OCI-LY7 (cell line): Measurements from ENCODE around the gene PI4K2B. TPM values are rescaled to one million over a fixed set of nuclear protein-coding genes. Genes with fewer than 3 reads are reported as not detected.
"Not testable (repeated sequence)": the region's sequence is repeated elsewhere in the genome, so short reads cannot be mapped to it uniquely, and the experiment has no call there.

Experiments used
- BruUV-seq: library from RNA; stranded (reverse); fragments of 400-500 nt; replicated peaks from 2 replicates; lab custom pipeline; 2021; lab: Mats Ljungman, UMichigan
- CTCF ChIA-PET: fragments of 300-600 bp; sonication (Branson Sonifier 250); formaldehyde crosslinking; loops from one replicate; lab custom pipeline; 2022; ENCODE audit warnings: antibody characterized with exemption; ENCODE audit not compliant: unreplicated experiment; lab: Charles Lee
- POLR2A ChIA-PET: fragments of 300-600 bp; sonication (Branson Sonifier 250); formaldehyde crosslinking; loops from one replicate; lab custom pipeline; 2022; ENCODE audit warnings: antibody characterized with exemption; lab: Charles Lee
- DNase-seq: peaks from one replicate; pipeline ENCODE4 v3.0.0-alpha.2; 2015; ENCODE audit warnings: low spot score
- H2AFZ ChIP-seq: fragments of 200-600 bp; sonication (generic), shearing (Covaris generic); 2 replicates; pipeline ENCODE4 v1.6.1; 2014; ENCODE audit warnings: mild to moderate bottlenecking, antibody characterized with exemption, low read length, moderate library complexity
- H3K27ac ChIP-seq: fragments of 200-600 bp; sonication (generic); 2 replicates; pipeline ENCODE4 v1.5.1; 2014; ENCODE audit warnings: mixed run types, low read depth, mild to moderate bottlenecking, moderate library complexity, low read length, inconsistent platforms; ENCODE audit not compliant: poor library complexity, severe bottlenecking
- H3K36me3 ChIP-seq: fragments of 200-600 bp; sonication (generic); 2 replicates; pipeline ENCODE4 v1.6.1; 2014; ENCODE audit warnings: mild to moderate bottlenecking, antibody characterized with exemption, low read length, moderate library complexity, mixed read lengths; ENCODE audit not compliant: insufficient read depth
- H3K4me1 ChIP-seq: fragments of 200-600 bp; sonication (generic); 2 replicates; pipeline ENCODE4 v1.5.1; 2014; ENCODE audit warnings: mild to moderate bottlenecking, low read length; ENCODE audit not compliant: insufficient read depth, poor library complexity, severe bottlenecking
- H3K4me2 ChIP-seq: fragments of 200-600 bp; sonication (generic); 2 replicates; pipeline ENCODE4 v1.6.1; 2014; ENCODE audit warnings: mild to moderate bottlenecking, low read length
- H3K4me3 ChIP-seq: fragments of 200-600 bp; sonication (generic); 2 replicates; pipeline ENCODE4 v1.5.1; 2014; ENCODE audit warnings: mild to moderate bottlenecking, low read depth, low read length; ENCODE audit not compliant: poor library complexity, severe bottlenecking
- H3K79me2 ChIP-seq: fragments of 200-600 bp; sonication (generic); 2 replicates; pipeline ENCODE4 v1.6.1; 2016; ENCODE audit warnings: low read depth, mild to moderate bottlenecking, low read length, moderate library complexity, mixed read lengths; ENCODE audit not compliant: insufficient read depth
- H3K9me2 ChIP-seq: fragments of 200-600 bp; sonication (generic); 2 replicates; pipeline ENCODE4 v1.6.1; 2016; ENCODE audit warnings: mild to moderate bottlenecking, low read length, mixed read lengths; ENCODE audit not compliant: insufficient read depth
- H3K9me3 ChIP-seq: fragments of 200-600 bp; sonication (generic); 2 replicates; pipeline ENCODE4 v1.6.1; 2014; ENCODE audit warnings: mild to moderate bottlenecking, mixed run types, low read length, mixed read lengths
- H4K20me1 ChIP-seq: fragments of 200-600 bp; sonication (generic); 2 replicates; pipeline ENCODE4 v1.6.1; 2014; ENCODE audit warnings: mild to moderate bottlenecking, antibody characterized with exemption, low read length, moderate library complexity, mixed read lengths; ENCODE audit not compliant: insufficient read depth
- CTCF ChIP-seq: fragments of 200-600 bp; sonication (generic); conservative IDR thresholded peaks from 2 replicates; pipeline ENCODE4 v1.5.1; 2014; ENCODE audit warnings: mild to moderate bottlenecking, antibody characterized with exemption, low read length, moderate library complexity, mixed read lengths
- EZH2phosphoT487 ChIP-seq: fragments of 200-600 bp; sonication (generic); IDR thresholded peaks from 2 replicates; pipeline ENCODE4 v1.6.1; 2018; ENCODE audit warnings: low read depth, borderline replicate concordance, mild to moderate bottlenecking, mixed run types, antibody characterized with exemption, low read length, moderate library complexity, mixed read lengths
- intact Hi-C: fragments of 100-400 bp; cut with micrococcal nuclease; formaldehyde crosslinking; loops from one replicate; pipeline ENCODE4 v1.10.0; 2022; ENCODE audit not compliant: unreplicated experiment
- total RNA-seq, 2 experiments: library from RNA; depleted of rRNA in 1 of 2; stranded (reverse); fragments of >200 nt in 1 of 2; shearing (Covaris generic) in 1 of 2; gene quantifications; 2 replicates each; pipeline ENCODE4 v1.2.3, GENCODE V29; 2014 to 2022

Gene PI4K2B
- total RNA-seq, 2 experiments from 2014 or later, result 40.4 to 41.6 TPM

- intact Hi-C loops, result loop anchor here (2.0 to 10.0 kb wide), 3 partner anchors 75 to 1079 kb away; partner anchors contain the start of genes ANAPC4 and SEPSECS
- Histone ChIP-seq H3K36me3 (peaks cover 36% of the 10 kb centered on the region), H2AFZ (no peak overlapping the region), H3K27ac (peak overlapping the region; percentile 88), H3K79me2 (peaks cover 47% of the 10 kb centered on the region), H4K20me1 (no peaks in the 10 kb centered on the region), H3K4me1 (peaks cover 51% of the 10 kb centered on the region), H3K4me3 (peak overlapping the region; percentile 96), H3K9me2 (no peaks in the 10 kb centered on the region), H3K4me2 (peak overlapping the region; percentile 77), H3K9me3 (peaks cover 19% of the 10 kb centered on the region; the same call in 1 of the 2 replicates)
- DNase-seq, result peak; percentile 23
- CTCF ChIA-PET, result interaction anchor here (0.8 to 1.1 kb wide), 2 partner anchors 74 to 77 kb away, joined by 3 to 5 read pairs; no protein-coding TSS in a partner anchor
- POLR2A ChIA-PET, result interaction anchor here (0.6 to 4.8 kb wide), 8 partner anchors 21 to 1144 kb away, joined by 3 to 41 read pairs (median 4); partner anchors contain the start of genes SEPSECS and ZCCHC4
- TF ChIP-seq CTCF, result no peak
- TSS peak; percentile 74 for BruUV-seq
Observed at GRCh38 chr4:25235401-25235800, 1.6 kb downstream of the PI4K2B start.

DNA sequence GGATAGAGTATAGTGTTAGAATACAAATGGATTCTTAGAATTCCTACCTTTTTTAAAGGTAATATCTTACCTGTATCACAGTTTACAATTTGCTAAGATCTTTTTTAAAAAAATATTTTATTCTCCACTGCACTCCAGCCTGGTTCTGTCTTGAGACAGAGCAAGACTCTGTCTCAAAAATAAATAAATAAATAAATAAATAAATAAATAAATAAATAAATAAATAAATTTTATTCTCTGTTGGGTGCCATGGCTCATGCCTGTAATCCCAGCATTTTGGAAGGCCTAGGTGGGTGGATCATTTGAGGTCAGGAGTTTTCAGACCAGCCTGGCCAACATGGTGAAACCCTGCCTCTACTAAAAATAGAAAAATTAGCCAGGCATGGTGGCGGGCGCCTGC lies 2.2 kb downstream of the PI4K2B start:
- Histone ChIP-seq H3K79me2 (peaks cover 53% of the 10 kb centered on the region), H3K4me2 (peak overlapping the region; percentile 77), H3K4me3 (peak overlapping the region; percentile 96), H3K27ac (peak overlapping the region; percentile 88), H3K9me3 (peaks cover 19% of the 10 kb centered on the region; the same call in 1 of the 2 replicates), H3K4me1 (peaks cover 55% of the 10 kb centered on the region), H3K36me3 (peaks cover 36% of the 10 kb centered on the region)
- intact Hi-C loops, result loop anchor here (10.0 kb wide), 1 partner anchor 1079 kb away; no protein-coding TSS in a partner anchor
- CTCF ChIA-PET, result interaction anchor here (1.1 kb wide), 1 partner anchor 76 kb away, joined by 5 read pairs; no protein-coding TSS in a partner anchor
- DNase-seq, BruUV-seq, H3K9me2 ChIP-seq, H4K20me1 ChIP-seq, H2AFZ ChIP-seq: not testable (repeated sequence)
- POLR2A ChIA-PET, result interaction anchor here (0.5 to 4.8 kb wide), 7 partner anchors 22 to 1588 kb away, joined by 3 to 41 read pairs (median 4); partner anchors contain the start of genes SEPSECS and ZCCHC4

- Histone ChIP-seq H3K27ac (no peak overlapping the region), H4K20me1 (no peaks in the 10 kb centered on the region), H3K4me3 (peak overlapping the region; percentile 52), H3K4me2 (peak overlapping the region; percentile 64), H2AFZ (no peak overlapping the region), H3K9me3 (peaks cover 16% of the 10 kb centered on the region; the same call in 1 of the 2 replicates), H3K79me2 (peaks cover 54% of the 10 kb centered on the region), H3K9me2 (no peaks in the 10 kb centered on the region), H3K36me3 (peaks cover 34% of the 10 kb centered on the region), H3K4me1 (peaks cover 49% of the 10 kb centered on the region)
- BruUV-seq, result no TSS peak
- TF ChIP-seq EZH2phosphoT487 (no peak), CTCF (no peak)
- CTCF ChIA-PET, result no interaction called here
- POLR2A ChIA-PET, result interaction anchor here (0.7 to 4.8 kb wide), 3 partner anchors 12 to 577 kb away, joined by 3 to 41 read pairs (median 3); partner anchors contain the start of gene ZCCHC4
- DNase-seq, result no peak
- intact Hi-C loops, result loop anchor here (10.0 kb wide), 1 partner anchor 1078 kb away; no protein-coding TSS in a partner anchor
Observed at GRCh38 chr4:25236971-25237370, 3.1 kb downstream of the PI4K2B start.
